HG02885 (cell line): ENCODE results near the gene MTIF2.
"Not testable (repeated sequence)": the region's sequence is repeated elsewhere in the genome, so short reads cannot be mapped to it uniquely, and the experiment has no call there.

Experiments used
- ATAC-seq: cut with Tn5 transposase; IDR thresholded peaks from one replicate; pipeline ENCODE4 v1.9.1; 2021; ENCODE audit warnings: mild to moderate bottlenecking; ENCODE audit not compliant: unreplicated experiment, poor library complexity

The MTIF2 gene, protein sequence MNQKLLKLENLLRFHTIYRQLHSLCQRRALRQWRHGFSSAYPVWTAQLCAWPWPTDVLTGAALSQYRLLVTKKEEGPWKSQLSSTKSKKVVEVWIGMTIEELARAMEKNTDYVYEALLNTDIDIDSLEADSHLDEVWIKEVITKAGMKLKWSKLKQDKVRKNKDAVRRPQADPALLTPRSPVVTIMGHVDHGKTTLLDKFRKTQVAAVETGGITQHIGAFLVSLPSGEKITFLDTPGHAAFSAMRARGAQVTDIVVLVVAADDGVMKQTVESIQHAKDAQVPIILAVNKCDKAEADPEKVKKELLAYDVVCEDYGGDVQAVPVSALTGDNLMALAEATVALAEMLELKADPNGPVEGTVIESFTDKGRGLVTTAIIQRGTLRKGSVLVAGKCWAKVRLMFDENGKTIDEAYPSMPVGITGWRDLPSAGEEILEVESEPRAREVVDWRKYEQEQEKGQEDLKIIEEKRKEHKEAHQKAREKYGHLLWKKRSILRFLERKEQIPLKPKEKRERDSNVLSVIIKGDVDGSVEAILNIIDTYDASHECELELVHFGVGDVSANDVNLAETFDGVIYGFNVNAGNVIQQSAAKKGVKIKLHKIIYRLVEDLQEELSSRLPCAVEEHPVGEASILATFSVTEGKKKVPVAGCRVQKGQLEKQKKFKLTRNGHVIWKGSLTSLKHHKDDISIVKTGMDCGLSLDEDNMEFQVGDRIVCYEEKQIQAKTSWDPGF

DNA sequence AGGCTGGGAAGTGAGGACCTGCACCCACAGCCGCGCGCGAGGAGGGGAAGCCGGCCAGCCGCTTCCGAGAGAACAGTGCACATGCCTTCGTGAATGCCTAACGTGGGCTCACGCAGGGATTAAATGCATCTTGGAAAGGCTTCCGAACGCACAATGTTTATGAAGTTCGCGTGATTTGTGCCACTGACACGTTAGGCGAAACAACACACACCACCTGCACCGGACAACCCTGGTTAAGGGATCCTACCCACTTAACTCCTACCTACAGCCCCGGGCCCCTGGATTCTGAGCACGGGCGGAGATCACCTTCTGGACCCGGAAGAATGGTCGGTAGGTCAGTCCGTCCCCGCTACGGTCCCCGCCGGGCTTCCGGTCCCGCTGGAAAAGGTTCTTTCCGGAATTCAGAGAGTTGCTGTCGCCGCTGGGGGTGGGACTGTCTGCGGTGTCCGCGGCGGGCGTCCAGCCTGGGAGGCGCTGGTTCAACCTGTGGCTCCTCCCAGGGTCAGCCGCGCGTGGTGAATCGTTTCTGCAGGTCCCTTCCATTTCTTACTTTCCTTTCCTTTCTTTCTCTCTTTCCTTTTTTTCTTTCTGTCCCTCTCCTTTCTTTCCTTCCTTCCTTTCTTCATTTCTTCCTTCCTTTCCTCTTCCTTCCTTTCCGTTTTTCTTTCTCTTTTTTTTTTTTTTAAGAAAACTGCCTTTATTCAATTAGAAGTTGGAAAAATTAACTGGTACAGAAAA is at the start of gene MTIF2:
TSS of gene MTIF2 (minus strand) at position 325 of the 738 bp plus-strand sequence. CDS start 5,373 bp downstream, outside the sequence.
- ATAC-seq: peak; percentile 99

DNA sequence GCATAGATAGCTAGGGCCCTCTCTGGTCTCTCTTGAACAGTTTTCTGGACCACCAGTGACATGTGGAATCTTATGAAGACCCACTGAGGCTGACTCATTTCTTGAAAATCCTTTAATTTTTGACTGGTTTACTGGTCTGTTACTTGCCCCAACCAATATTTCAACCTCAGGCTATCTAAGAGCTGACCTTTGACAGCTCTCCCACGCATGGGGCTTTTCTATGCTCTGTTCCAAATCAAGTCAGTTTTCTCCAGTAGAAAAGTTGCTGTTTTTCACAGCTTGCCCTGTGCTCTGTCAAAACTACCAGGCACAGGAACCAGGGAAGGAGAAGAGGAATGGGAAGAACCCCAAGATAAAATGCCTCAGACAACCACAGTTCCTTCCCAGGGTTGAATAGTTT is 46.0 kb upstream of the MTIF2 start:
- ATAC-seq: no peak

DNA sequence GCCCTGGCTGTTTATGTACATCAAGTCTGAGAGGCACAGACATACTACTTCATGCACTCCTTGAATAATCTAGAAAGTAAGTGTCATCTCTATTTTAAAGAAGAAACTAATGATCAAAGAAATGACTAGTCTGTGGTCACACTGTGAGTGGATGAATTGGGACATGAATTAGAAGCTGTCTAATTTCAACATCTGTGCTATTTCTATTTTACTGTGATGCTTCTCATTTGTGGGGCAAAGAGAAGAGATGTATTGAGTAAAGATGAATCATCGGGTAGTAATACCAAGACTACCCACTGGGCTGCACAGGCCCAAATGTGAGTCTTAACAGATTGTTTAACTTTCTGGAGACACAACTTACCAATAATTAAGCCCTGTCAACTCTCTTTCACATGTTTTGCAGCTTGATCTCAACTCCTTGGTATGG is 42.4 kb upstream of the MTIF2 start:
- ATAC-seq: peak; percentile 96

DNA sequence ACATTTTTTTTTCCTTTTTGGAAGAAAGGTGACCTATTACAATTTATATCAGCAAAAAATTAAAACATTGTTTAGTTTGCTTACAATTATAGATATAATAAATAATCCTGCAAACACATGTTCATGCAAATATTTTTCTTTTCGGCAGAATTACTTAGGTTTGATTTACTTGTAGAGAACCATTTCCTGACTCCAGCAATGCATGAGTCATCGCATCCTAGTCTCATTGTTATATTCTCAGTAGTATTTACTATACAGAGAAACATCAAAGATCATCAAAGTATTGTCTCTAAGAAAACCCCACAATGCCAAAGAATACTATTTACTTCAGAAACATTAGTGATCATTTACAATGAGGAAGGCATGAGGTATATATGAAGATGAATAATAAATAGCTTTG is 40.4 kb upstream of the MTIF2 start:
- no peak for ATAC-seq

DNA sequence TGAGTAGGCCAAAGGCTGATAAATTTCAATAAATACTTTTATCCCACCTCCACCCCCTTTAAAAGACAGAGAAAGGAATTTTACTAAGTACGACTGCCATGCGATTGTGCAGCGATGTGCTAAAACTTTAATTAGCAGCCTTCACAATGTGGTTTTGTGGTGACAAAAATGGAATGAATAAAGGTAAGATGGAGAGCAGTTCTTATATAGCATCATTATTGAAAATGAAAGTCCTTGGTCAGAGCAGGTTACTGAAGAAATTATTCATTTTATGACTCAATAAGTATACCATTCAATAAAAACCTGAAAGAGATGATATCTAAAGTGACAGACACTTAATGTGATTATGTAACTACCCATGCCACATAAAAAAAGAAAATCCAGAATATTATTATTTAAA is 33.2 kb upstream of the MTIF2 start:
- peak; percentile 96 for ATAC-seq

DNA sequence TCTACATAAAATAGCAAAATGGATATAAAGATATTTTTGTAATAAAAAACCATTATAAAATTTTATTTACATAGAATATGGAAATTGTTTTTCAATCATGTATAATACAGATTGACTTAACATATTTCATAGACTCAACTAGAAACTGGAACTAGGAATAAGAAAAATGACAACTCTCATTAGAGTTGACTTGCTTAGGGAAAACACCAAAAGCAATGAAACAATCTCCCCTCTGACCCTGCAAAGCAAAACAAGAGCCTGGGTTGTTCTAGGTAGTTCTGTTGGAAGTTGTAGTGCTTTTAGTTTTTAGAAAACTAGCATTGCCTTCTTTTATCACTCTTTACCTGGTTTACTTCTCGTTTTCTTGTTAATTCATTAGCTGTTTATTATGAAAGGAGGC is 32.2 kb upstream of the MTIF2 start:
- no peak for ATAC-seq

DNA sequence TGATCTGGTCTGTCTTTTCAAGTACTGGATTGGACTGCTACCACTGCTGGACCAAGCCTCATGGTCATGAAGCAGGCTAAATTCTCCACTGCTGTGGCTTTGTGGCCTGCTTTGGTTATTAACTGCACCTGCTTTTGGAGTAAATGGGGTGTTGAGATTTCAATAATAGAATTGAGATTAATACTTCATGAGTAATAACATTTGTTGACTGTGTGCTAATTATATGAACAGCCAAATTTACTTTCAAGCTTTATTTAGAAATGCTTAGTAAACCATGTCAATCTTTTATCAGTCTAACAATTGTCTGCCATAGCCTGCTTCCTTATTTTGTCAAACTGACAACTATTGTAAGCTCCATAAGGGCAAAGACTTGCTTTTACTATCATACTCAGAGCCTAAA is 27.4 kb upstream of the MTIF2 start:
- peak; percentile 79 for ATAC-seq

DNA sequence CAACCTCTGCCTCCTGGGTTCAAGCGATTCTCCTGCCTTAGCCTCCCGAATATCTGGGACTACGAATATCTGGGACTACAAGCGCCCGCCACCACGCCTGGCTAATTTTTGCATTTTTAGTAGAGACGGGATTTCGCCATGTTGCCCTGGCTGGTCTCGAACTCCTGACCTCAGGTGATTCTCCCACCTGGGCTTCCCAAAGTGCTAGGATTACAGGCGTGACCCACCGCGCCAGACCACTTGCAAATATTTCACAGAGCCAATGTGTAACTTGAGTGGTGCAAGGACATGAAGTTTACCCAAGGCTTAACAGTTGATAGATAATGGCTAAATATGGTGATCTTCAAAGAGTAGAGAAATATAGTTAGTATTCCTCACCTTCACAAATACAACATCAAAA is 14.1 kb upstream of the MTIF2 start:
- no peak for ATAC-seq

DNA sequence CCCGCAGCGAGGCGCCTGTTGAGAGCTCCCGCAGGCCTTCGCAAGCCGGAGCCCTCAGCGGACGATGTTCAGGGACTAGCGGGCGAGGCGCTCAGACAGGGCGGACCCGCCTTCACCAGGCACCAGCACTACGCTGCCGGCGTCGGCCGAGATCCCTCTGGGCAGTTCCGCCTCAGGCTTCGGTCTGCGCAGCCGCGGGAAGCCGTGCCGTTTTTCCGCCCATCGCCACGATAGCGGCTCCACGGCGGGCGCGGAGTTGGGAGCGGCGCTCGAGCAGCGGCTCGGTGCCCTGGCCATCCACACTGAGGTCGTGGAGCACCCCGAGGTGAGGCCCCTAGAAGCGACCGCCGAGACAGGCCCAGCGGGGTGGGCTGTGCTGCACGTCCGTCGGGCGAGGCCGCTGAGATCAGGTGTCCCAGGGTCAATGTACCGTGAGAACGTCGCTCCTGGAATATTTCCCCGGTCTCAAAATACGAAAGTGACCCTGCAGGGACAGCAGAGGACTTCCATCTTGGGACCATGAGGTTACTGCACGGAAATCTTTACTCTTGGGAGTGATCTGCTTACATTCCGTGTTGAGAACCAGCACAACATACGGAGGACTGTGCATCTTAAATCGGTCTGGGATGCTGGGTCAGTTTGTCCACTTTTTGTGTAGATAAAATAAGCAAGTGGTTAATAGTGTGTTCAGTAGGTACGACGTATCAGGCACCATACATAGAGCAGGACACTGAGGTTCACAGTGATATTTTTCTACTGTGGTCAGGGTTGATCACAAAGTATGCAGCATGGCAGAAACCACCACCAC is 13.3 kb upstream of the MTIF2 start:
- ATAC-seq: peak; percentile 96

DNA sequence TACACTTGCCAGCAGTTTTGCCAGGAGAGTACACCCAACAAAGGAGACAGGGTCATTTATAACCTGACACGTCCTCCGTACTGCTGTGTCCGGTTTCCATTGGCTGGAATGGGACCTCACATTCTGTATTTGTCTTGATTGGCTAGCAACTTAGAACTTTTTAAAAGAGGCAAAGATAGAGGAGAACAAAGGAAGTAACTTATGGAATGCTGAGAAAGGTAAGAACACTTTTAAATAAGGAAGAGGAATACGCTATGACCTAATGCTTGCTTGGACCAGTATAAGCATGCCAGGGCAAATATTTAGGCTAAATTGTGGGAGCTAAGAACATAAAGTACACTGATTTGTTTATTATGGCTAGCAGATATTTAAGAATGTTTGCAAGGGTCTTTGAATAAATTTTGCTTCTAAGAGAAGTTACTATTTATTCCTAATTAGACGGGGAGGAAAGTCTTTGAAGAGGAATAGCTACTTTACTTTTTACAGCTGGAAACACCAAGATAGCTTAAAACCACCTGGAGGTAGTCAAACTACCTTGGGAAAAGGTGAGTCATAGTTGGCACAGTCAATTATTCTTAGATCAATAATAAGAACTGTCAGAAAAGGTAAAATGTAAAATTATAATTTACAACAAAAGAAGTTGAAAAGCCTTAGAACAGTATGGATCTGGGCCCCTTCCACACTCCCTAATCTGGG is 12.0 kb upstream of the MTIF2 start:
- not testable (repeated sequence) for ATAC-seq

DNA sequence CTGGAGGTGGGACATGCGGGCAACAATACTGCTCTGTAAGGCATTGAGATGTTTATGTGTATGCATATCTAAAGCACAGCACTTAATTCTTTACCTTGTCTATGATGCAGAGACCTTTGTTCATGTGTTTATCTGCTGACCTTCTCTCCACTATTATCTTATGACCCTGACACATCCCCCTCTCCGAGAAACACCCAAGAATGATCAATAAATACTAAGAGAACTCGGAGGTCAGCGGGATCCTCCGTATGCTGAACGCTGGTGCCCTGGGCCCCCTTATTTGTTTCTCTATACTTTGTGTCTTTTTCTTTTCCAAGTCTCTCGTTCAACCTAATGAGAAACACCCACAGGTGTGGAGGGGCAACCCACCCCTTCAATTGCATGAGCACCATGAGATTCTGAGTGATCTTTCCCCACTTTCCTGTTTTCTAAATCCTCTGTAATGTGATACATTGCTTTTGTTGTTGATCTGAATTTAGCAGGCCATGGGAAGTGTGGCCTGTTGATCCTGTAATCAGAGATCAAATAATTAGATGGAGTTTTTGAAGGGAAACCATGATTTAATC is 10.9 kb upstream of the MTIF2 start:
- ATAC-seq: not testable (repeated sequence)

DNA sequence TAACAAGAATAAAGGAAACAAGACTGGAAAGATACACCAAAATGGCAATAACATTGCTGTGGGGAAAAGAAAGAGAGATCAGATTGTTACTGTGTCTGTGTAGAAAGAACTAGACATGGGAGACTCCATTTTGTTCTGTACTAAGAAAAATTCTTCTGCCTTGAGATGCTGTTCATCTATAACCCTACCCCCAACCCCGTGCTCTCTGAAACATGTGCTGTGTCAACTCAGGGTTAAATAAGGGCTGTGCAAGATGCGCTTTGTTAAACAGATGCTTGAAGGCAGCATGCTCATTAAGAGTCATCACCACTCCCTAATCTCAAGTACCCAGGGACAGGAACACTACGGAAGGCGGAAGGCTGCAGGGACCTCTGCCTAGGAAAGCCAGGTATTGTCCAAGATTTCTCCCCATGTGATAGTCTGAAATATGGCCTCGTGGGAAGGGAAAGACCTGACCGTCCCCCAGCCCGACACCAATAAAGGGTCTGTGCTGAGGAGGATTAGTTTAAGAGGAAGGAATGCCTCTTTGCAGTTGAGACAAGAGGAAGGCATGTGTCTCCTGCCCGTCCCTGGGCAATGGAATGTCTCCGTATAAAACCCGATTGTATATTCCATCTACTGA is 10.3 kb upstream of the MTIF2 start:
- not testable (repeated sequence) for ATAC-seq

DNA sequence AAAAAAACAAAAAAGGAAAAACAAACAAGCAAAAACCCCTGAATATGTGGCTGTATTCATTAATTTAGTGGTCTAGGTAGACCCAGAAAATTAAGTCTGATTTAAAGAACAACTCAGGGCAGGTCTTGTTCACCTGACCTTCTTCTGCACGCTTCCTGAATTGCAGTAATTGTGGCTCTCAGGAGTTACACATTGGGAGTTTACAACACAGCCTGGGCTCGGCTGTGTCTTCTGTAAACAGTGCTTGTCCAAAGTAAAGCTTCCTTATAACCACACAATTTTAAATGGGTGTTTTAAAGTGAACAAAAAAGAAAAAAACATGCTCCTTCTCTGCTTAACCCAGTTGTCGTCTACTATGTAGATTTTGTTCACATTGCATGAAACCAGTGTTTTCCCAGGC is 8.3 kb upstream of the MTIF2 start:
- ATAC-seq: no peak

DNA sequence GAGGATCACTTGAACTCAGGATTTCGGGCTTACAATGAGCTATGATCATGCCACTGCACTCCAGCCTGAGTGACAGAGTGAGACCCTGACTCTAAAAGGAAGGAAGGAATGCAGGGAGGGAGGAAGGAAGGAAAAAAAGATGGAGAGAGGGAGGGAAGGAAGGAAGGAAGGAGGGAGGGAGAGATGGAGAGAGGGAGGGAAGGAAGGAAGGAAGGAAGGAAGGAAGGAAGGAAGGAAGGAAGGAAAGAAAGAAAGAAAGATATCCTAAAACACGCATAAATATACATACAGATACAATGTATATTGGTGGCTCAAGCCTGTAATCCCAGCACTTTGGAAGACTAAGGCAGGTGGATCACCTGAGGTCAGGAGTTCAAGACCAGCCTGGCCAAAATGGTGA is 5.3 kb upstream of the MTIF2 start:
- ATAC-seq: not testable (repeated sequence)

DNA sequence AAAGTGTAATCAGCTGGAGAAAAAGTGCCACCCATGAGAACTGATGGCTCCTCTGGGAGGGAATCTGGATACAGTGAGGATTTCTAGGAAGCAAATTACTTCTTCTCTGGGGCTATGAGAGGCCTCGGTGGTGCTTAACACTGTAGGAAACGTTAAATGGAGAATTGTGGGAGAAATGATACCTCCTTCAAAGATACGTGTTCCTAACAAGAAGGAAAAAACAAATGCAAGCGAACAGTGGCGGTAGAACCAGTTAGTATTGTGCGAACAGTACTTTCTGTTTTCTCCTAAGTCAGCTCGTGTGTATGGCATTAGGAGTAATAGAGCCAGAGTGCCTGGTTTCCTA is 587 bp upstream of the MTIF2 start:
- no peak for ATAC-seq

DNA sequence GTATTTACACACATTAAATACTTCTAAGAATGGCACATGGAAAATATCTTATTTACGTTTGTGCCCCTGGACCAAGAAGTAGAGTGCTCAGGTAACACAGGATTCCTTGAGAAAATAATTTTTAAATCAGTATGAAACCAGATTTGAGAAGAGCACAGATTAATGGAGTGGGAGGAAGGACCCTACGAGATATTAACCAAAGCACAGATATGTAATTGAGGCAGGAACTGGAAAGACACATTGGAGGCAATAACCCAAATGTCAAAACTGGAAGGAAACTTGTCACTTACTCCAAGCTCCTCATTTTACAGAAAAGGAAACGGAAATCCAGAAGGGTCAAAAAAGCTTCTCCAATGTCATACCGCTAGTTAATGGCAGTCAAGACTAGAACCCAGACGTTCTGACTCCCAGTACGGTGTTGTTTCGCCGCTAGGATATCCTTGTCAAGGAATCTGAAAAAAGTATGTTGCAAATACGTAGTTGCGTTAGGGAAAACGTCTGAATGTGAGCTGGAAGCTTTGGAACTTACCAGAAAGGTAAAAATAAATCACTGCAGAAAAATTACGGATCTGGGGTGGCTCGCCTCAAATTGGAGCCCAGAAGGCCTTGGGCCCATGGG is 634 bp downstream of the MTIF2 start:
- ATAC-seq: no peak

DNA sequence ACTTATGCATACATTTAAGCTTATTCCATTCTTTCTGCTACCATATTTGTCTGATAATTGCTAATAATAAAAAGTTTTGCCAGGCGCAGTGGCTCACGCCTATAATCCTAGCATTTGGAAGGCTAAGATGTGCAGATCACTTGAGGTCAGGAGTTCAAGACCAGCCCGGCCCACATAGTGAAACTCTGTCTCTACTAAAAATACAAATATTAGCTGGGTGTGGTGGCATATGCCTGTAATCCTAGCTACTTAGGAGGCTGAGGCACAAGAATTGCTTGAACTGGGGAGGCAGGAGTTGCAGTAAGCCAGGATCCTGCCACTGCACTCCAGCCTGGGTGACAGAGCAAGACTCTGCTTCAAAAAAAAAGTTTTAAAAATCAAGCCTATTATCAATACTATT is 9.4 kb downstream of the MTIF2 start:
- not testable (repeated sequence) for ATAC-seq

DNA sequence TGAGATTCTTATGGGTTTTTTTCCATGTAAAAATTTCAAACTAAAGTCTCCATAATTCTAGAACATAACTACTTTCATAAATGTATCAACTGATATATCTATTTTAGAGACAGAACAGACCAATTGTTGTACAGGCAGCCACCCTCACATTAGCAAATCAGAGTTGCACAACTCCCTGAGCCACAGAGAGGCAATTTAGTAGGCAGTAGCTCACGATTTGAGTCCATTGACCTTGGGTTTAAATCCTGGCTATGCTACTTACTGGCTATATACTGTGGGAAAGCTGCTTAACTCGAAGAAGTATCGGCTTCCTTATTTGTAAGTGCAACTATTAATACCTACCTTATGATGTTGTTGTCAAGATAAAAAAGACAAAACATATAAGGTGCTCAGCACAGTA is 16.2 kb downstream of the MTIF2 start:
- no peak for ATAC-seq
